RWPE1 (cell line): Measurements from ENCODE around the gene INSR.

Source experiments
- CTCF ChIA-PET: fragments of 350-600 bp; sonication (Branson Sonifier 250); formaldehyde crosslinking; extraction: SDS; loops from one replicate; lab custom pipeline; 2021; lab: Yijun Ruan, JAX
- POLR2A ChIA-PET: fragments of 400-600 bp; formaldehyde crosslinking; extraction: SDS; loops from one replicate; lab custom pipeline; 2020; ENCODE audit warnings: antibody characterized with exemption; ENCODE audit not compliant: low non-redundant PET; lab: Yijun Ruan, JAX
- DNase-seq: peaks from one replicate; pipeline ENCODE4 v3.0.0; 2012; ENCODE audit warnings: low spot score
- H3K27ac ChIP-seq: fragments of 450-650 bp; 2 replicates; pipeline ENCODE4 v1.5.1; 2017
- CTCF ChIP-seq: fragments of 450-650 bp; conservative IDR thresholded peaks from 2 replicates; pipeline ENCODE4 v1.5.1; 2017; ENCODE audit warnings: low read depth, mild to moderate bottlenecking

Gene INSR

GRCh38 chr19:7254590-7254989 lies 39.6 kb downstream of the INSR start:
- H3K27ac ChIP-seq: no peak overlapping the region
- CTCF ChIA-PET: interaction anchor here (0.6 kb wide), 1 partner anchor 44 kb away, joined by 3 read pairs; no protein-coding TSS in a partner anchor
- no peak for DNase-seq
- no peak for TF ChIP-seq CTCF
- POLR2A ChIA-PET: interaction anchor here (0.6 kb wide), 1 partner anchor 1942 kb away, joined by 7 read pairs; no protein-coding TSS in a partner anchor

- POLR2A ChIA-PET: no interaction called here
These were observed 41.9 kb downstream of the INSR start for GRCh38 chr19:7252364-7252763.

GRCh38 chr19:7251494-7251893 lies 42.7 kb downstream of the INSR start:
- ChIA-PET POLR2A (no interaction called here), CTCF (no interaction called here)
- TF ChIP-seq CTCF: no peak
- DNase-seq: no peak
- no peak overlapping the region for H3K27ac ChIP-seq

More at GRCh38 chr19:7252364-7252763, 41.9 kb downstream of the INSR start:
- H3K27ac ChIP-seq: no peak overlapping the region
- no peak for DNase-seq
- CTCF ChIA-PET: no interaction called here
- TF ChIP-seq CTCF: no peak

DNA sequence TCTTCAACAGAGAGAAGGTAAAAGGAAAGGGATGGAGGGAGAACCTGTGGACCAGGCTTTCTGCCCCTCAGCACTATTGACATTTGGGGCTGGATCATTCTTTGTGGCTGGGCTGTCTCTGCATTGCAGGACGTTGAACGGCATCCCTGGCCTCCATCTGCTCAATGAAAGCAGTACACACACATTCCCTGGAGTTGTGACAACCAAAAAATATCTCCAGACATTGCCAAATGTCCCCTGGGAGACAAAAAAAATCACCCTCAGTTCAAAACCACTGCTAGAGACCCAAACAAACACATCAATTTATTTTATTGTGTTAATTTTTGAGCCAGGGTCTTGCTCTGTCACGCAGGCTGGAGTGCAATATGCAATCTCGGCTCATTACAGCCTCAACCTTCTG lies 43.3 kb downstream of the INSR start:
- DNase-seq: no peak
- ChIA-PET CTCF (interaction anchor here (0.6 kb wide), 1 partner anchor 101 kb away, joined by 4 read pairs; no protein-coding TSS in a partner anchor), POLR2A (interaction anchor here (0.6 kb wide), 1 partner anchor 40 kb away, joined by 3 read pairs; no protein-coding TSS in a partner anchor)
- TF ChIP-seq CTCF: no peak
- H3K27ac ChIP-seq: no peak overlapping the region

DNA sequence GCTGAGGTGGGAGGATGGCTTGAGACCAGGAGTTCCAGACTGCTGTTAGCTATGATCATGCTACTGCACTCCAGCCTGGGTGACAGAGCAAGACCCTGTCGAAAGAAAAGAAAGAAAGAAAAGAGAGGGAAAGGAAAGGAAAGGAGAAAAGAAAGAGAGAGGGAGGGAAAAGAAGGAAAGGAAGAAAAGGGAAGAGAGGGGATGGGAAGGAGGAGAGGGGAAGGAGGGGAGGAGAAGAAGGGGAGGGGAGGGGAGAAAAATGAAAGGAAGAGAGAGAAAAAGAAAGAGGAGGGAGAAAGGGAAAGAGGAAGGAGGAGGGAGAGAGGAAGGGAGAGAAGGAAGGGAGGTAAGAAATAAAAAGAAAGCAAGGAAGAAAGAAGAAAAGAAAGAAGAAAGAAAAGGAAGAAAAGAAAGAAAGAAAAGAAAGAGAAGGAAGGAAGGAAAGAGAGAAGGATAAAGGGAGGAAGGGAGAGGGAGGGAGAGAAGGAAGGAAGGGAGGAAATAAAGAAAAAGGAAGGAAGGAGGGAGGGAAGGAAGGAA lies 44.1 kb downstream of the INSR start:
- POLR2A ChIA-PET: interaction anchor here (0.7 kb wide), 1 partner anchor 53 kb away, joined by 3 read pairs; no protein-coding TSS in a partner anchor
- H3K27ac ChIP-seq: no peak overlapping the region
- TF ChIP-seq CTCF: no peak
- DNase-seq: no peak
- CTCF ChIA-PET: no interaction called here

- ChIA-PET POLR2A (no interaction called here), CTCF (interaction anchor here (0.6 to 1.0 kb wide), 3 partner anchors 14 to 145 kb away, joined by 3 read pairs; no protein-coding TSS in a partner anchor)
- H3K27ac ChIP-seq: no peak overlapping the region
- DNase-seq: no peak
- TF ChIP-seq CTCF: no peak
These were observed 47.1 kb downstream of the INSR start for GRCh38 chr19:7247155-7247554.
